OCI-LY7 (cell line): Measurements from ENCODE around the gene B9D2.

Experiments used
- CTCF ChIP-seq: fragments of 200-600 bp; sonication (generic); conservative IDR thresholded peaks from 2 replicates; pipeline ENCODE4 v1.5.1; 2014; ENCODE audit warnings: mild to moderate bottlenecking, antibody characterized with exemption, low read length, moderate library complexity, mixed read lengths
- EZH2phosphoT487 ChIP-seq: fragments of 200-600 bp; sonication (generic); IDR thresholded peaks from 2 replicates; pipeline ENCODE4 v1.6.1; 2018; ENCODE audit warnings: low read depth, borderline replicate concordance, mild to moderate bottlenecking, mixed run types, antibody characterized with exemption, low read length, moderate library complexity, mixed read lengths

- TF ChIP-seq CTCF, result peak; percentile 73
- TF ChIP-seq EZH2phosphoT487, result no peak
These were observed 42.2 kb downstream of the B9D2 start for GRCh38 chr19:41321600-41322270.
